Measurements from ENCODE around the gene SALL1.

Gene SALL1

GRCh38 chr16:51150888-51151320 is at the start of gene SALL1:
SALL1 (minus strand) TSS chr16:51151270; CDS start chr16:51151241, 29 bp downstream.
- DNase-seq, result no peak

- DNase-seq, result no peak
Measured at GRCh38 chr16:51200793-51201192, 49.7 kb upstream of the SALL1 start.

- DNase-seq, result no peak
Measured at GRCh38 chr16:51197953-51198748, 47.1 kb upstream of the SALL1 start.

- no peak for DNase-seq
Measured at GRCh38 chr16:51193879-51194278, 42.8 kb upstream of the SALL1 start.

GRCh38 chr16:51184702-51185433 is 33.8 kb upstream of the SALL1 start:
- no peak for DNase-seq

- no peak for DNase-seq
Measured at GRCh38 chr16:51181503-51181811, 30.4 kb upstream of the SALL1 start.

GRCh38 chr16:51180719-51181502 is 29.8 kb upstream of the SALL1 start:
- no peak for DNase-seq

- no peak for DNase-seq
Measured at GRCh38 chr16:51175081-51175480, 24.0 kb upstream of the SALL1 start.

GRCh38 chr16:51172368-51172767 is 21.3 kb upstream of the SALL1 start:
- no peak for DNase-seq

GRCh38 chr16:51168755-51169154 is 17.7 kb upstream of the SALL1 start:
- no peak for DNase-seq

- DNase-seq, result no peak
Measured at GRCh38 chr16:51167170-51167895, 16.3 kb upstream of the SALL1 start.

- DNase-seq, result no peak
Measured at GRCh38 chr16:51166541-51166940, 15.5 kb upstream of the SALL1 start.

- DNase-seq, result no peak
Measured at GRCh38 chr16:51166091-51166490, 15.0 kb upstream of the SALL1 start.

- DNase-seq, result no peak
Measured at GRCh38 chr16:51165043-51165442, 14.0 kb upstream of the SALL1 start.

- DNase-seq, result no peak
Measured at GRCh38 chr16:51164574-51164973, 13.5 kb upstream of the SALL1 start.

GRCh38 chr16:51163894-51164566 is 13.0 kb upstream of the SALL1 start:
- no peak for DNase-seq

GRCh38 chr16:51163366-51163765 is 12.3 kb upstream of the SALL1 start:
- no peak for DNase-seq

- DNase-seq, result no peak
Measured at GRCh38 chr16:51161440-51162195, 10.5 kb upstream of the SALL1 start.

- DNase-seq, result no peak
Measured at GRCh38 chr16:51159865-51160264, 8.8 kb upstream of the SALL1 start.

GRCh38 chr16:51159296-51159695 is 8.2 kb upstream of the SALL1 start:
- no peak for DNase-seq

GRCh38 chr16:51157698-51158097 is 6.6 kb upstream of the SALL1 start:
- no peak for DNase-seq

GRCh38 chr16:51156807-51157200 is 5.7 kb upstream of the SALL1 start:
- no peak for DNase-seq
